HFFc6 (cell line): Measurements from ENCODE around the gene CCDC142. TPM values are rescaled to one million over a fixed set of nuclear protein-coding genes. Genes with fewer than 3 reads are reported as not detected.
"Not testable (repeated sequence)": the region's sequence is repeated elsewhere in the genome, so short reads cannot be mapped to it uniquely, and the experiment has no call there.

Source experiments
- DNase-seq: peaks from one replicate; pipeline ENCODE4 v3.0.0-alpha.2; 2018
- H3K27ac Mint-ChIP-seq: 2 replicates; pipeline ENCODE4 v1.8.0; 2020; ENCODE audit warnings: mild to moderate bottlenecking, mixed read lengths
- H3K27me3 Mint-ChIP-seq: 2 replicates; pipeline ENCODE4 v1.8.0; 2021; ENCODE audit warnings: mild to moderate bottlenecking, moderate library complexity, mixed read lengths; ENCODE audit not compliant: insufficient read depth
- H3K36me3 Mint-ChIP-seq: 2 replicates; pipeline ENCODE4 v1.8.0; 2021; ENCODE audit warnings: low read depth, mixed read lengths
- H3K4me1 Mint-ChIP-seq: 2 replicates; pipeline ENCODE4 v1.8.0; 2020; ENCODE audit warnings: low read depth, mixed read lengths
- H3K4me3 Mint-ChIP-seq: 2 replicates; pipeline ENCODE4 v1.8.0; 2020; ENCODE audit warnings: mild to moderate bottlenecking, moderate library complexity, mixed read lengths
- H3K9me3 Mint-ChIP-seq: 2 replicates; pipeline ENCODE4 v1.8.0; 2020; ENCODE audit warnings: mild to moderate bottlenecking, mixed read lengths
- CTCF ChIP-seq: fragments of 200-600 bp; sonication (generic); IDR thresholded peaks from 2 replicates; pipeline ENCODE4 v1.5.0; 2021; ENCODE audit warnings: antibody characterized with exemption, mild to moderate bottlenecking
- total RNA-seq, 6 experiments: library from RNA; stranded (reverse); fragmentation: NEBNext Ultra II Directional; extraction: Animal tissue kit (Norgen Biotek cat#: 25700); gene quantifications; 2 replicates in 1 of 6; 3 replicates in 5 of 6; pipeline ENCODE4 v1.2.3, GENCODE V29; 2021

The CCDC142 gene
- total RNA-seq, 6 experiments from 2014 or later: 8.5 to 11.1 (median 10.2) TPM

- Mint-ChIP-seq H3K4me1 (peaks cover 25% of the 10 kb centered on the region), H3K4me3 (no peak overlapping the region), H3K9me3 (no peaks in the 10 kb centered on the region), H3K27ac (no peak overlapping the region), H3K36me3 (no peaks in the 10 kb centered on the region), H3K27me3 (no peaks in the 10 kb centered on the region; the same call in 1 of the 2 replicates)
- DNase-seq: no peak
- no peak for TF ChIP-seq CTCF
Observed at GRCh38 chr2:74444498-74445318, 38.1 kb downstream of the CCDC142 start.

- H3K27me3 Mint-ChIP-seq, H3K36me3 Mint-ChIP-seq, H3K9me3 Mint-ChIP-seq, H3K4me3 Mint-ChIP-seq, H3K27ac Mint-ChIP-seq, DNase-seq: not testable (repeated sequence)
- peaks cover 39% of the 10 kb centered on the region for H3K4me1 Mint-ChIP-seq
Observed at GRCh38 chr2:74442483-74443297, 40.1 kb downstream of the CCDC142 start.

- no peak for TF ChIP-seq CTCF
- Mint-ChIP-seq H3K4me3 (peak within 1 kb of the TSS; percentile 95), H3K27ac (peak within 1 kb of the TSS; percentile 57; the same call in 1 of the 2 replicates), H3K36me3 (no peaks in the 10 kb centered on the region), H3K9me3 (no peaks in the 10 kb centered on the region), H3K4me1 (peaks cover 47% of the 10 kb centered on the region), H3K27me3 (no peaks in the 10 kb centered on the region; the same call in 1 of the 2 replicates)
- DNase-seq: no peak
Observed at GRCh38 chr2:74441690-74442482, 40.9 kb downstream of the CCDC142 start, which contains the start of gene RTKN. Gene RTKN (minus strand): TSS chr2:74441937. CDS start chr2:74441816, 121 bp downstream.

GRCh38 chr2:74441170-74441689 lies 41.6 kb downstream of the CCDC142 start:
- DNase-seq: no peak
- Mint-ChIP-seq H3K4me1 (peaks cover 47% of the 10 kb centered on the region), H3K9me3 (no peaks in the 10 kb centered on the region), H3K4me3 (no peak overlapping the region; the same call in 1 of the 2 replicates), H3K27me3 (no peaks in the 10 kb centered on the region; the same call in 1 of the 2 replicates), H3K27ac (no peak overlapping the region), H3K36me3 (no peaks in the 10 kb centered on the region)
- TF ChIP-seq CTCF: no peak

- peak; percentile 67 for DNase-seq
- peaks cover 48% of the 10 kb centered on the region for H3K4me1 Mint-ChIP-seq
- TF ChIP-seq CTCF: peak; percentile 59
- peak overlapping the region; percentile 95 for H3K4me3 Mint-ChIP-seq
- H3K27ac Mint-ChIP-seq: peak overlapping the region; percentile 74
- H3K9me3 Mint-ChIP-seq: no peaks in the 10 kb centered on the region
- H3K36me3 Mint-ChIP-seq: no peaks in the 10 kb centered on the region
- H3K27me3 Mint-ChIP-seq: no peaks in the 10 kb centered on the region; the same call in 1 of the 2 replicates
Observed at GRCh38 chr2:74440378-74441169, 42.2 kb downstream of the CCDC142 start.
